Astrocyte (in vitro differentiated cells and primary cell): ENCODE measurements around the gene ADM. TPM values are rescaled to one million over a fixed set of nuclear protein-coding genes. Genes with fewer than 3 reads are reported as not detected.
"Not testable (repeated sequence)": the region's sequence is repeated elsewhere in the genome, so short reads cannot be mapped to it uniquely, and the experiment has no call there.

Source experiments
- DNase-seq: peaks from one replicate; pipeline ENCODE4 v3.0.0-alpha.2; 2010; ENCODE audit warnings: low read depth
- FAIRE-seq: peaks from 2 replicates; lab custom pipeline; 2011; peaks lifted over from hg19 to GRCh38; lab: Jason Lieb, UNC
- H2AFZ ChIP-seq: 2 replicates; pipeline ENCODE4 v1.6.0; 2012; ENCODE audit warnings: low read depth, low read length, inconsistent platforms
- H3K27ac ChIP-seq: 2 replicates; pipeline ENCODE4 v1.5.1; 2011; ENCODE audit warnings: low read depth, low read length, inconsistent platforms
- H3K27me3 ChIP-seq: 2 replicates; pipeline ENCODE4 v1.6.0; 2011; ENCODE audit warnings: low read length, inconsistent platforms; ENCODE audit not compliant: insufficient read depth
- H3K36me3 ChIP-seq: 2 replicates; pipeline ENCODE4 v1.5.1; 2011; ENCODE audit warnings: low read length, inconsistent platforms; ENCODE audit not compliant: insufficient read depth
- H3K4me1 ChIP-seq: 2 replicates; pipeline ENCODE4 v1.5.1; 2011; ENCODE audit warnings: low read length, inconsistent platforms; ENCODE audit not compliant: insufficient read depth
- H3K4me2 ChIP-seq: 2 replicates; pipeline ENCODE4 v1.6.0; 2012; ENCODE audit warnings: low read length, inconsistent platforms
- H3K4me3 ChIP-seq: 2 replicates; pipeline ENCODE4 v1.5.1; 2011; ENCODE audit warnings: low read depth, mild to moderate bottlenecking, low read length, inconsistent platforms; ENCODE audit not compliant: insufficient read depth
- H3K79me2 ChIP-seq: 2 replicates; pipeline ENCODE4 v1.6.0; 2012; ENCODE audit warnings: mild to moderate bottlenecking, low read length, inconsistent platforms; ENCODE audit not compliant: insufficient read depth
- H3K9ac ChIP-seq: 2 replicates; pipeline ENCODE4 v1.6.0; 2012; ENCODE audit warnings: mild to moderate bottlenecking, low read length, inconsistent platforms
- H3K9me3 ChIP-seq: 2 replicates; pipeline ENCODE4 v1.5.1; 2012; ENCODE audit warnings: low read depth, mild to moderate bottlenecking, low read length, inconsistent platforms; ENCODE audit not compliant: insufficient read depth
- H4K20me1 ChIP-seq: 2 replicates; pipeline ENCODE4 v1.6.0; 2012; ENCODE audit warnings: low read length, inconsistent platforms; ENCODE audit not compliant: insufficient read depth
- H3K27ac Mint-ChIP-seq: one replicate; pipeline ENCODE4 v1.8.0; 2021; ENCODE audit warnings: mild to moderate bottlenecking, mixed read lengths; ENCODE audit not compliant: unreplicated experiment
- H3K27me3 Mint-ChIP-seq: one replicate; pipeline ENCODE4 v1.8.0; 2021; ENCODE audit warnings: low read depth, mixed read lengths; ENCODE audit not compliant: unreplicated experiment
- H3K36me3 Mint-ChIP-seq: one replicate; pipeline ENCODE4 v1.8.0; 2021; ENCODE audit warnings: low read depth, mixed read lengths; ENCODE audit not compliant: unreplicated experiment
- H3K4me1 Mint-ChIP-seq: one replicate; pipeline ENCODE4 v1.8.0; 2021; ENCODE audit warnings: low read depth, mixed read lengths; ENCODE audit not compliant: unreplicated experiment
- H3K4me3 Mint-ChIP-seq: one replicate; pipeline ENCODE4 v1.8.0; 2021; ENCODE audit warnings: mild to moderate bottlenecking, moderate library complexity, mixed read lengths; ENCODE audit not compliant: unreplicated experiment
- H3K9me3 Mint-ChIP-seq: one replicate; pipeline ENCODE4 v1.8.0; 2021; ENCODE audit warnings: mild to moderate bottlenecking, mixed read lengths; ENCODE audit not compliant: unreplicated experiment
- EZH2 ChIP-seq: IDR thresholded peaks from 2 replicates; pipeline ENCODE4 v1.6.1; 2012; ENCODE audit warnings: mild to moderate bottlenecking, low read length, inconsistent platforms; ENCODE audit not compliant: insufficient read depth
- total RNA-seq: library from RNA; stranded (reverse); gene quantifications from 2 replicates; pipeline ENCODE4 v1.2.1, GENCODE V29; 2021
- TF ChIP-seq, protein P1 (sequence below): IDR thresholded peaks from 2 replicates; pipeline ENCODE4 v1.5.1; 2011; ENCODE audit warnings: low read depth, mild to moderate bottlenecking, inconsistent platforms, low read length, moderate library complexity; ENCODE audit not compliant: insufficient read depth

ADM gene
- total RNA-seq, 1 donor from 2014 or later: 78.7 TPM

DNA sequence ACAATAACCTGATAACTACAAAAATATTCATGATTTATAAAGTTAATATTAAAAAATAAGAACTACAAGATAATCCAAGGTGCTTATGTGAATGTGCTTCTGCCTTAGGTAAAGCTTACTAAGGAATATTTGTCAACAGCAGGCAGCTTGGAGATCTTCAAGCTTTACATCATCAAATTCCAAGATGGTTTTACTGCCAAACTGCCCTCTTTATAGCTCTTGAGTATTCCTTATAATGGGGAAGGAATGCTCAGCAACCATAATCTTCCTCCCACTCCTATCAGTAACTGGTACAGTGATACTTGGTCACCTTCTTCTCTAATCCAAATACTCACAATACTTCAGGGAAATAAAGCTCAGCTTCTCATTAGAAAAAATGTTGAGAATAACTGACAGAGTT, 40.9 kb upstream of the ADM start:
- FAIRE-seq (peak; percentile 75), DNase-seq (peak; percentile 84)
- Histone ChIP-seq H3K9me3 (no peaks in the 10 kb centered on the region), H3K79me2 (peaks cover 14% of the 10 kb centered on the region), H3K4me2 (no peak overlapping the region), H2AFZ (no peak overlapping the region), H3K36me3 (no peaks in the 10 kb centered on the region), H3K4me1 (peaks cover 6% of the 10 kb centered on the region), H3K27me3 (no peaks in the 10 kb centered on the region), H3K4me3 (no peak overlapping the region), H3K9ac (no peak overlapping the region), H3K27ac (no peak overlapping the region), H4K20me1 (peaks cover 3% of the 10 kb centered on the region)
- peaks cover 24% of the 10 kb centered on the region for H3K4me1 Mint-ChIP-seq
- H3K36me3 Mint-ChIP-seq: no peaks in the 10 kb centered on the region
- no peak for TF ChIP-seq EZH2
- TF ChIP-seq, protein P1, sequence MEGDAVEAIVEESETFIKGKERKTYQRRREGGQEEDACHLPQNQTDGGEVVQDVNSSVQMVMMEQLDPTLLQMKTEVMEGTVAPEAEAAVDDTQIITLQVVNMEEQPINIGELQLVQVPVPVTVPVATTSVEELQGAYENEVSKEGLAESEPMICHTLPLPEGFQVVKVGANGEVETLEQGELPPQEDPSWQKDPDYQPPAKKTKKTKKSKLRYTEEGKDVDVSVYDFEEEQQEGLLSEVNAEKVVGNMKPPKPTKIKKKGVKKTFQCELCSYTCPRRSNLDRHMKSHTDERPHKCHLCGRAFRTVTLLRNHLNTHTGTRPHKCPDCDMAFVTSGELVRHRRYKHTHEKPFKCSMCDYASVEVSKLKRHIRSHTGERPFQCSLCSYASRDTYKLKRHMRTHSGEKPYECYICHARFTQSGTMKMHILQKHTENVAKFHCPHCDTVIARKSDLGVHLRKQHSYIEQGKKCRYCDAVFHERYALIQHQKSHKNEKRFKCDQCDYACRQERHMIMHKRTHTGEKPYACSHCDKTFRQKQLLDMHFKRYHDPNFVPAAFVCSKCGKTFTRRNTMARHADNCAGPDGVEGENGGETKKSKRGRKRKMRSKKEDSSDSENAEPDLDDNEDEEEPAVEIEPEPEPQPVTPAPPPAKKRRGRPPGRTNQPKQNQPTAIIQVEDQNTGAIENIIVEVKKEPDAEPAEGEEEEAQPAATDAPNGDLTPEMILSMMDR: no peak
- H3K9me3 Mint-ChIP-seq: no peaks in the 10 kb centered on the region
- H3K4me3 Mint-ChIP-seq: no peak overlapping the region
- H3K27ac Mint-ChIP-seq: peak overlapping the region; percentile 11
- H3K27me3 Mint-ChIP-seq: no peaks in the 10 kb centered on the region

DNA sequence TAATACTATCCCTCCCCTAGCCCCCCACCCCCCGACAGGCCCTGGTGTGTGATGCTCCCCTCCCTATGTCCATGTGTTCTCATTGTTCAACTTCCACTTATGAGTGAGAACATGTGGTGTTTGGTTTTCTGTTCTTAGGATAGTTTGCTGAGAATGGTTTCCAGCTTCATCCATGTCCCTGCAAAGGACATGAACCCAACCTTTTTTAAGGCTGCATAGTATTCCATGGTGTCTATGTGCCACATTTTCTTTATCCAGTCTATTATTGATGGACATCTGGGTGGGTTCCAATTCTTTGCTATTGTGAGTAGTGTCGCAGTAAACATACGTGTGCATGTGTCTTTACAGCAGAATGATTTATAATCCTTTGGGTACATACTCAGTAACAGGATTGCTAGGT, 40.2 kb upstream of the ADM start:
- peaks cover 11% of the 10 kb centered on the region for H4K20me1 ChIP-seq
- not testable (repeated sequence) for H3K4me3 Mint-ChIP-seq, H3K27me3 Mint-ChIP-seq, H3K9me3 ChIP-seq, H3K36me3 Mint-ChIP-seq, H3K4me1 ChIP-seq, FAIRE-seq, H3K27ac Mint-ChIP-seq, H3K9ac ChIP-seq, H3K27me3 ChIP-seq, H3K4me3 ChIP-seq, H3K4me2 ChIP-seq, H3K36me3 ChIP-seq, H3K27ac ChIP-seq, DNase-seq, H2AFZ ChIP-seq, H3K9me3 Mint-ChIP-seq
- H3K79me2 ChIP-seq: peaks cover 19% of the 10 kb centered on the region
- peaks cover 27% of the 10 kb centered on the region for H3K4me1 Mint-ChIP-seq

DNA sequence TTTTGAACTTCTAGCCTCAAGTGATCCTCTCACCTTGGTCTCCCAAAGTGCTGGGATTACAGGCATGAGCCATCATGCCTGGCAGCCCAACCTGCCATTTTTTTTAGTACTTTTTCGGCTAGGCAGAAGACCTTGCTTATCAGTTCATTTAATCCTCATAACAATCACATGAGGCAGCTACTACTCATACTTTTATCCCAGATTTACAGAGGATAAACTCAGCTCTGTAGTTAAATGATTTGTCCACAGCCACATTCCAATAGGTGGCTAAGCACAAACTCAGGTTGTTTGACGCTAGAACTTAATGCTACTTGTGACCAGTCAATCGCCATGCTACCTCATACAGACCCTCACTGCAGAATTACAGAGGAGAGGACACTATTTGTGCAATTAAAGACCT, 38.9 kb upstream of the ADM start:
- no peak overlapping the region for H3K27ac Mint-ChIP-seq
- Histone ChIP-seq H3K36me3 (no peaks in the 10 kb centered on the region), H2AFZ (no peak overlapping the region), H3K4me3 (no peak overlapping the region), H3K27ac (no peak overlapping the region), H3K4me2 (no peak overlapping the region), H3K9ac (no peak overlapping the region), H3K79me2 (peaks cover 15% of the 10 kb centered on the region), H3K9me3 (no peaks in the 10 kb centered on the region), H3K4me1 (peaks cover 6% of the 10 kb centered on the region), H4K20me1 (peaks cover 14% of the 10 kb centered on the region), H3K27me3 (no peaks in the 10 kb centered on the region)
- FAIRE-seq: peak; percentile 80
- H3K9me3 Mint-ChIP-seq: no peaks in the 10 kb centered on the region
- TF ChIP-seq, protein P1: no peak
- TF ChIP-seq EZH2: no peak
- H3K4me1 Mint-ChIP-seq: peaks cover 27% of the 10 kb centered on the region
- H3K27me3 Mint-ChIP-seq: no peaks in the 10 kb centered on the region
- H3K36me3 Mint-ChIP-seq: no peaks in the 10 kb centered on the region
- H3K4me3 Mint-ChIP-seq: no peak overlapping the region
- DNase-seq: no peak
